Keratinocyte (primary cell): Measurements from ENCODE around the gene FRMD6. TPM values are rescaled to one million over a fixed set of nuclear protein-coding genes. Genes with fewer than 3 reads are reported as not detected.

ENCODE experiments used
- DNase-seq: peaks from one replicate; pipeline ENCODE4 v3.0.0-alpha.2; 2011; ENCODE audit warnings: low read depth, missing footprints, low spot score
- FAIRE-seq: peaks from 2 replicates; lab custom pipeline; 2011; peaks lifted over from hg19 to GRCh38; lab: Jason Lieb, UNC
- H2AFZ ChIP-seq: 2 replicates; pipeline ENCODE4 v1.6.0; 2012; ENCODE audit warnings: low read length, control low read depth, inconsistent platforms; ENCODE audit not compliant: control insufficient read depth
- H3K27ac ChIP-seq: 2 replicates; pipeline ENCODE4 v1.5.1; 2011; ENCODE audit warnings: low read length; ENCODE audit not compliant: control insufficient read depth, insufficient read depth
- H3K27me3 ChIP-seq: 3 replicates; pipeline ENCODE4 v1.6.0; 2011; ENCODE audit warnings: low read length; ENCODE audit not compliant: control insufficient read depth, insufficient read depth; ENCODE audit errors: extremely low read depth
- H3K36me3 ChIP-seq, 2 experiments: 2 replicates in 1 of 2; 3 replicates in 1 of 2; pipeline ENCODE4 v1.5.1; 2011; ENCODE audit warnings: low read length in 2 of 2, mild to moderate bottlenecking in 1 of 2; ENCODE audit not compliant: control insufficient read depth in 2 of 2, insufficient read depth in 2 of 2; ENCODE audit errors: extremely low read depth in 1 of 2
- H3K4me1 ChIP-seq: 3 replicates; pipeline ENCODE4 v1.5.1; 2011; ENCODE audit warnings: low read length; ENCODE audit not compliant: control insufficient read depth, insufficient read depth; ENCODE audit errors: extremely low read depth
- H3K4me2 ChIP-seq: 3 replicates; pipeline ENCODE4 v1.6.0; 2011; ENCODE audit warnings: low read depth, low read length; ENCODE audit not compliant: control insufficient read depth, insufficient read depth; ENCODE audit errors: extremely low read depth
- H3K4me3 ChIP-seq, 3 experiments: fragments of 200-600 bp in 1 of 3; sonication (generic) in 1 of 3; 2 replicates in 2 of 3; 3 replicates in 1 of 3; pipeline ENCODE4 v1.5.1; 2011 to 2016; ENCODE audit warnings: low read length in 3 of 3, mild to moderate bottlenecking in 3 of 3, control low read depth in 2 of 3, inconsistent platforms in 1 of 3, low read depth in 1 of 3, mixed read lengths in 1 of 3, mixed run types in 1 of 3, moderate library complexity in 1 of 3; ENCODE audit not compliant: control insufficient read depth in 2 of 3, insufficient read depth in 2 of 3; ENCODE audit errors: extremely low read depth in 1 of 3
- H3K79me2 ChIP-seq: 2 replicates; pipeline ENCODE4 v1.6.0; 2012; ENCODE audit warnings: low read length; ENCODE audit not compliant: control insufficient read depth, insufficient read depth
- H3K9ac ChIP-seq: 3 replicates; pipeline ENCODE4 v1.6.0; 2011; ENCODE audit warnings: low read length; ENCODE audit not compliant: control insufficient read depth, insufficient read depth; ENCODE audit errors: extremely low read depth
- H3K9me1 ChIP-seq: 3 replicates; pipeline ENCODE4 v1.6.0; 2011; ENCODE audit warnings: low read length; ENCODE audit not compliant: control insufficient read depth, insufficient read depth; ENCODE audit errors: extremely low read depth
- H3K9me3 ChIP-seq: 2 replicates; pipeline ENCODE4 v1.5.1; 2012; ENCODE audit warnings: low read depth, low read length; ENCODE audit not compliant: control insufficient read depth
- H4K20me1 ChIP-seq: 3 replicates; pipeline ENCODE4 v1.6.0; 2011; ENCODE audit warnings: low read length; ENCODE audit not compliant: control insufficient read depth, insufficient read depth; ENCODE audit errors: extremely low read depth
- EZH2 ChIP-seq: IDR thresholded peaks from one replicate; pipeline ENCODE4 v1.6.1; 2012; ENCODE audit warnings: inconsistent platforms, mild to moderate bottlenecking, low read length, moderate library complexity
- dilution Hi-C: fragments of 300-500 bp; cut with MboI; formaldehyde crosslinking; loops from one replicate; pipeline ENCODE4 v1.7.0; 2020; ENCODE audit warnings: low sequenced_read_pairs; ENCODE audit not compliant: extremely low pct_ligation_motif_present
- polyA plus RNA-seq, 5 experiments: library from polyadenylated mRNA; depleted of rRNA in 3 of 5; stranded (reverse) in 3 of 5; stranded (forward) in 1 of 5; unstranded in 1 of 5; fragments of >200 nt; gene quantifications; 1 replicate in 1 of 5; 2 replicates in 3 of 5; 3 replicates in 1 of 5; pipeline versions ENCODE4 v1.2.1 to v1.2.3, GENCODE V29; 2011 to 2012; ENCODE audit warnings: missing spikeins in 2 of 5, low read depth in 1 of 5, low replicate concordance in 1 of 5
- TF ChIP-seq, protein P1 (sequence below), 3 experiments: IDR thresholded peaks in 1 of 3; conservative IDR thresholded peaks in 1 of 3; optimal IDR thresholded peaks in 1 of 3; 2 replicates in 2 of 3; 3 replicates in 1 of 3; pipeline versions ENCODE3 to v1.5.1; 2011; ENCODE audit warnings: low read length in 3 of 3, mild to moderate bottlenecking in 3 of 3, moderate library complexity in 2 of 3, control low read depth in 1 of 3, inconsistent platforms in 1 of 3; ENCODE audit not compliant: insufficient read depth in 2 of 3; ENCODE audit errors: extremely low read depth in 1 of 3

FRMD6 gene
- polyA plus RNA-seq, 1 donor (not counting 4 experiments of a cell fraction or from before 2014, with no cell fraction given): 120 TPM

DNA sequence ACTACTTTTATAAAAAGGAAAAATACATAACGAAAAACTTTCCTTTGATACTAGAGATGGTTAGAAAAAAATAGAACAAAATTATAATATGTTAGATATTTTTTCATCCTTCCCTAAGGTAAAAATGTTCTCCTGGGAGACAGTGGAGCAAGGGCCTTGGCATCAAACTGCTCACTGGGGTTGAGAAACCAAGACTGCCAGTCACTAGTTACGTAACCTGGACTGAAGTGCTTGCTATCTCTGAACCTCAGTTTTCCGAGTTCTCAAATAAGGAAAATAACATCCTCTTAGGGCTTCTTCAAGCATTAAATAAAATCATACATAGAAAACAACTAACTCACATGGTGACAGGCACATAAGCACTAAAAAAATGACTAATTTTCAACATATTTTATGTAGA lies 48.2 kb upstream of the FRMD6 start:
- no peak for FAIRE-seq
- Histone ChIP-seq H3K4me2 (no peak overlapping the region), H3K79me2 (peaks cover 62% of the 10 kb centered on the region)

DNA sequence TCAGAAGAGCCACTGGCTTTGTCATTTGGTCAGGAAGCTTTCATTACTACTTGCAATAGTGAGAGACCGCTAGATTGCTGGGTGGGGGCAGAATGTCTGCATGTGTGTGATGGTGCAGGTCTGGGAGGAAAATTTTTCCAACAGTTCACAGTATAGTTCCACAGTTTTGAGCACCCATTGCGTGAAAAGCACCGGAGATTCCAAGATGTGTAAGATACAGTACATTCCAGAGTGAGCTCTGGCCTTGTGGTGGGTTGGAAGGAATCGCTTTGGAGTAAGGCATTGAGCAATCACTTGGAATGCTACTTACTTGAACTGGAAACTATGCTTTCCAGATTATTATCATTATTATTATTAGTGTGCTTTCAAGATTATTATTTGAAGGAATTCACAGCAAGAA lies 47.6 kb upstream of the FRMD6 start:
- no peaks in the 10 kb centered on the region for H3K27me3 ChIP-seq
- dilution Hi-C loops: no loop called here
- H3K9me3 ChIP-seq: no peaks in the 10 kb centered on the region
- H3K79me2 ChIP-seq: peaks cover 66% of the 10 kb centered on the region
- no peak overlapping the region for H2AFZ ChIP-seq
- peaks cover 10 to 17% of the 10 kb centered on the region in 2 experiments for H3K36me3 ChIP-seq
- no peak overlapping the region for H3K4me2 ChIP-seq
- no peak overlapping the region for H3K4me3 ChIP-seq
- H4K20me1 ChIP-seq: no peaks in the 10 kb centered on the region
- no peak overlapping the region for H3K9ac ChIP-seq
- no peak for TF ChIP-seq EZH2
- TF ChIP-seq, protein P1, sequence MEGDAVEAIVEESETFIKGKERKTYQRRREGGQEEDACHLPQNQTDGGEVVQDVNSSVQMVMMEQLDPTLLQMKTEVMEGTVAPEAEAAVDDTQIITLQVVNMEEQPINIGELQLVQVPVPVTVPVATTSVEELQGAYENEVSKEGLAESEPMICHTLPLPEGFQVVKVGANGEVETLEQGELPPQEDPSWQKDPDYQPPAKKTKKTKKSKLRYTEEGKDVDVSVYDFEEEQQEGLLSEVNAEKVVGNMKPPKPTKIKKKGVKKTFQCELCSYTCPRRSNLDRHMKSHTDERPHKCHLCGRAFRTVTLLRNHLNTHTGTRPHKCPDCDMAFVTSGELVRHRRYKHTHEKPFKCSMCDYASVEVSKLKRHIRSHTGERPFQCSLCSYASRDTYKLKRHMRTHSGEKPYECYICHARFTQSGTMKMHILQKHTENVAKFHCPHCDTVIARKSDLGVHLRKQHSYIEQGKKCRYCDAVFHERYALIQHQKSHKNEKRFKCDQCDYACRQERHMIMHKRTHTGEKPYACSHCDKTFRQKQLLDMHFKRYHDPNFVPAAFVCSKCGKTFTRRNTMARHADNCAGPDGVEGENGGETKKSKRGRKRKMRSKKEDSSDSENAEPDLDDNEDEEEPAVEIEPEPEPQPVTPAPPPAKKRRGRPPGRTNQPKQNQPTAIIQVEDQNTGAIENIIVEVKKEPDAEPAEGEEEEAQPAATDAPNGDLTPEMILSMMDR (optimal IDR thresholded peaks at IDR 0.05 in 1 of 3, IDR thresholded peaks at IDR 0.05 in 1 of 3, conservative IDR thresholded peaks at IDR 0.05 in 1 of 3; ENCODE audit: extremely low read depth in 1 of 3, insufficient read depth in 2 of 3, low read length in 3 of 3): no peak
- DNase-seq (no peak), FAIRE-seq (no peak)
- no peaks in the 10 kb centered on the region for H3K9me1 ChIP-seq
- no peak overlapping the region for H3K27ac ChIP-seq
- no peaks in the 10 kb centered on the region for H3K4me1 ChIP-seq

More for the DNA sequence above, 48.2 kb upstream of the FRMD6 start:
- Histone ChIP-seq H2AFZ (no peak overlapping the region), H4K20me1 (no peaks in the 10 kb centered on the region), H3K9me3 (no peaks in the 10 kb centered on the region), H3K9ac (no peak overlapping the region), H3K4me3 (no peak overlapping the region), H3K9me1 (no peaks in the 10 kb centered on the region), H3K27ac (no peak overlapping the region), H3K4me1 (no peaks in the 10 kb centered on the region), H3K36me3 (peaks cover 10 to 17% of the 10 kb centered on the region in 2 experiments), H3K27me3 (no peaks in the 10 kb centered on the region)
- TF ChIP-seq, protein P1 (optimal IDR thresholded peaks at IDR 0.05 in 1 of 3, IDR thresholded peaks at IDR 0.05 in 1 of 3, conservative IDR thresholded peaks at IDR 0.05 in 1 of 3; ENCODE audit: extremely low read depth in 1 of 3, insufficient read depth in 2 of 3, low read length in 3 of 3): no peak
- no peak for TF ChIP-seq EZH2
- DNase-seq: no peak
- dilution Hi-C loops: no loop called here
